Body of pancreas (tissue), 4 donors: ENCODE results near the gene HAPLN2.
"Not testable (repeated sequence)": the region's sequence is repeated elsewhere in the genome, so short reads cannot be mapped to it uniquely, and the experiment has no call there.

Experiments used
- POLR2A ChIP-seq, 3 donors: fragments of 450-650 bp; IDR thresholded peaks; one replicate each; pipeline ENCODE4 v1.6.1; 2016; ENCODE audit warnings: antibody characterized with exemption in 3 of 3, mild to moderate bottlenecking in 2 of 3
- TF ChIP-seq, protein P1 (sequence below), 7 experiments: fragments of 450-650 bp in 4 of 7; fragments of 200-600 bp in 3 of 7; sonication (generic) in 3 of 7; IDR thresholded peaks; one replicate each; pipeline ENCODE4 v1.5.1; 2016 to 2019; ENCODE audit warnings: antibody characterized with exemption in 7 of 7

DNA sequence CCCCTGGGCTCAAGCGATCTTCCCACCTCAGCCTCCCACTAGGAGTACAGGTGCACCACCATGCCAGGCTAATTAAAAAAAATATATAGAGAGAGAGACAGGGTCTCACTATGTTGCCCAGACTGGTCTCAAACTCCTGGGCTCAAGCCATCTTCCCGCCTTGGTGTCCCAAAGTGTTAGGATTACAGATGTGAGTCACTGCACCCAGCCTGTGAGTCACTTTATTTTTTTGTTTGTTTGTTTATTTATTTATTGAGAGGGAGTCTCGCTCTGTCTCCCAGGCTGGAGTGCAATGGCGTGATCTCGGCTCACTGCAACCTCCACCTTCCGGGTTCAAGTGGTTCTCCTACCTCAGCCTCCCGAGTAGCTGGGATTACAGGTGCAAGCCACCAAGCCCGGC lies 31.3 kb upstream of the HAPLN2 start:
- TF ChIP-seq, protein P1, sequence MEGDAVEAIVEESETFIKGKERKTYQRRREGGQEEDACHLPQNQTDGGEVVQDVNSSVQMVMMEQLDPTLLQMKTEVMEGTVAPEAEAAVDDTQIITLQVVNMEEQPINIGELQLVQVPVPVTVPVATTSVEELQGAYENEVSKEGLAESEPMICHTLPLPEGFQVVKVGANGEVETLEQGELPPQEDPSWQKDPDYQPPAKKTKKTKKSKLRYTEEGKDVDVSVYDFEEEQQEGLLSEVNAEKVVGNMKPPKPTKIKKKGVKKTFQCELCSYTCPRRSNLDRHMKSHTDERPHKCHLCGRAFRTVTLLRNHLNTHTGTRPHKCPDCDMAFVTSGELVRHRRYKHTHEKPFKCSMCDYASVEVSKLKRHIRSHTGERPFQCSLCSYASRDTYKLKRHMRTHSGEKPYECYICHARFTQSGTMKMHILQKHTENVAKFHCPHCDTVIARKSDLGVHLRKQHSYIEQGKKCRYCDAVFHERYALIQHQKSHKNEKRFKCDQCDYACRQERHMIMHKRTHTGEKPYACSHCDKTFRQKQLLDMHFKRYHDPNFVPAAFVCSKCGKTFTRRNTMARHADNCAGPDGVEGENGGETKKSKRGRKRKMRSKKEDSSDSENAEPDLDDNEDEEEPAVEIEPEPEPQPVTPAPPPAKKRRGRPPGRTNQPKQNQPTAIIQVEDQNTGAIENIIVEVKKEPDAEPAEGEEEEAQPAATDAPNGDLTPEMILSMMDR (IDR thresholded peaks at IDR 0.05) = not testable (repeated sequence)
- not testable (repeated sequence) for TF ChIP-seq POLR2A (IDR thresholded peaks at IDR 0.05)
